ENCODE results near the gene DLG1. TPM values are rescaled to one million over a fixed set of nuclear protein-coding genes. Genes with fewer than 3 reads are reported as not detected.

The DLG1 gene
- total RNA-seq, 4 donors from 2014 or later = 71.4 to 96.7 (median 88.5) TPM

DNA sequence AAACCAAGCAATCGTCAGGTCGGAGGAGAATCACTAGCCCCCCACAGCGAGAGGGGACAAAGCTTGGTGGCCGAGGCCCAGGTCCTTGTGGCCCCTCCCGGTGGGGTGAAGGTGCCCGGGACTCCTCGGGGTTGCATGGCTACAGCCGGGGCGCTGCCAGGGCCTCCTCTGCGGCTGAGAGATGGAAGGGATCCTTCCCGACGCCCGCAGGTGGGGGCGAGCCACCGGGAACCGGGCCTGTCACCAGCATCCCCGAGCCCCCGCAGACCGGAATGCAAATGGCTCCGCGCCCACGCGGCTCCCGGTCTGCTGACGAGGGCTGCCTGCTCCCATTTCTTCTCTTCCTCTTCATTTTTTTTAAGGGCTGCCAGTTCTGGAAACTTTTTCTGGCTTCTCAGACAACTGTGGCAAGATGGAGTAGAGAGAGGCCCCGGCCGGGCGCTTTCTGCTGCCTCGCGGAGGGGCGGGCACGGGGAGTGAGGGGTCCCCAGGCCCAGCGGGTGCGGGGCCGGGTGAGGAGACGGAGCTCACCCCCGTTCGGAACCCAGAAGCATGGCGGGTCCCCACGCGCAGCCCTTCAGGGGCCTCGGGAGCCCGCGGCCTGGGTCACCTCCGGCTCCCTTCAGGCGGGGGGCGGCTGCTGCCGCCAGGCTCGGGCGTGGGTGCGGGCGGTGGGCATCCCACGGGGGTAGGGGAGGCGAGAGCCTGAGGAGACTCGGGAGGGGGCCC, 296.3 kb downstream of the DLG1 start:
- peak overlapping the region; percentile 21 for H3K4me3 ChIP-seq (ENCODE audit: low read depth, poor library complexity, severe bottlenecking)
- whole genome bisulfite sequencing, 2 donors = 15 to 34% methylated on average over 28 to 51 of the region's 55 CpGs
- TF ChIP-seq, protein P1, sequence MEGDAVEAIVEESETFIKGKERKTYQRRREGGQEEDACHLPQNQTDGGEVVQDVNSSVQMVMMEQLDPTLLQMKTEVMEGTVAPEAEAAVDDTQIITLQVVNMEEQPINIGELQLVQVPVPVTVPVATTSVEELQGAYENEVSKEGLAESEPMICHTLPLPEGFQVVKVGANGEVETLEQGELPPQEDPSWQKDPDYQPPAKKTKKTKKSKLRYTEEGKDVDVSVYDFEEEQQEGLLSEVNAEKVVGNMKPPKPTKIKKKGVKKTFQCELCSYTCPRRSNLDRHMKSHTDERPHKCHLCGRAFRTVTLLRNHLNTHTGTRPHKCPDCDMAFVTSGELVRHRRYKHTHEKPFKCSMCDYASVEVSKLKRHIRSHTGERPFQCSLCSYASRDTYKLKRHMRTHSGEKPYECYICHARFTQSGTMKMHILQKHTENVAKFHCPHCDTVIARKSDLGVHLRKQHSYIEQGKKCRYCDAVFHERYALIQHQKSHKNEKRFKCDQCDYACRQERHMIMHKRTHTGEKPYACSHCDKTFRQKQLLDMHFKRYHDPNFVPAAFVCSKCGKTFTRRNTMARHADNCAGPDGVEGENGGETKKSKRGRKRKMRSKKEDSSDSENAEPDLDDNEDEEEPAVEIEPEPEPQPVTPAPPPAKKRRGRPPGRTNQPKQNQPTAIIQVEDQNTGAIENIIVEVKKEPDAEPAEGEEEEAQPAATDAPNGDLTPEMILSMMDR (IDR thresholded peaks at IDR 0.05) = no peak
- no peak for TF ChIP-seq POLR2A (IDR thresholded peaks at IDR 0.05)
- no peak for DNase-seq (ENCODE audit: low spot score in 2 of 2)
- intact Hi-C loops (cut with DNase I; ENCODE audit: low total_unique reads) = loop anchor here (10.0 kb wide), 1 partner anchor 183 kb away; no protein-coding TSS in a partner anchor

DNA sequence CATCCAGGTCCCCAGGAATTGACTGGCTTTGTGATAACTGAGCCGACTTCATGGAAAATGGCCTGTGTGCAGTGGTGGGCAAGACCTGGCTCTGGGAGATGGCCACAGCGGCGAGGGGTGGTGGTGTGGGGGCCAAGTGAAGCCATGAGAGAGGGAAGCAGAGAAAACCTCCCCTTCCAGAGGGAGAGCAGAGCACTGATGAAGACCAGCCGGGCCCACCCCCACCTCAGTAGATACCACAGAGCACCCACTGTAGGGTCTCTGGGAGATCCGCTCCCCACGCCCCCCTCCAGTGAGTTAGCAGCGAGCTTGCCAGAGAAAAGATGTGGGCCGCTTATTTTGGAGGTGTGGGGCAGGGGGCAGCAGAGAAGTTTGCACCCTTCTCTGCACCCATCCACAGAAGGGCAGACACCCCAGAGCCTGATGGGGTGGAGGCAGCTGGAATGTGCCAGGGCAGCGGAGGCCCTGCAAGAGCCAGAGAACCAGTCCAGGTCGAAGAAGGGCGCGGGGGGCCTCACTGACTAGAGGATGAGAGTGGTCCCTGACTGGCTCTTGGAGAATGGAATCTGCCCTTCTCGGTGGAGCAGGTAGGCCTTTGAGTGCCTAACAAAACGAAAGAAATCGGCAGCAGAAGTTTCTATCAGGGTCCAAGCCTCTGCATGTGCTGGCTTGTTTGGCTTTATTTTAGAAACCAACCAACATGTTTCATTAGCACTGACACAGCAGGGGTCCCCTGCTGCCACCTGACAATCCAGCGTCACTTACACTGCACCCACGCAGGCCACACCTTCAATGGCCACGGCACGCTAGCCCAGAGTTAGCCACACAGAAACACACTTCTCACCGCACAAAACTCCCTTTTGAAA, 297.1 kb downstream of the DLG1 start:
- intact Hi-C loops (cut with DNase I; ENCODE audit: low total_unique reads) = loop anchor here (10.0 kb wide), 1 partner anchor 183 kb away; no protein-coding TSS in a partner anchor
- 70 to 86% methylated on average over 19 to 20 of the region's 20 CpGs for WGBS, 2 donors
- DNase-seq (ENCODE audit: low spot score in 2 of 2) = no peak
- TF ChIP-seq, protein P1 (IDR thresholded peaks at IDR 0.05) = no peak
- no peak for TF ChIP-seq POLR2A (IDR thresholded peaks at IDR 0.05)
- H3K4me3 ChIP-seq (ENCODE audit: low read depth, poor library complexity, severe bottlenecking) = no peak overlapping the region

DNA sequence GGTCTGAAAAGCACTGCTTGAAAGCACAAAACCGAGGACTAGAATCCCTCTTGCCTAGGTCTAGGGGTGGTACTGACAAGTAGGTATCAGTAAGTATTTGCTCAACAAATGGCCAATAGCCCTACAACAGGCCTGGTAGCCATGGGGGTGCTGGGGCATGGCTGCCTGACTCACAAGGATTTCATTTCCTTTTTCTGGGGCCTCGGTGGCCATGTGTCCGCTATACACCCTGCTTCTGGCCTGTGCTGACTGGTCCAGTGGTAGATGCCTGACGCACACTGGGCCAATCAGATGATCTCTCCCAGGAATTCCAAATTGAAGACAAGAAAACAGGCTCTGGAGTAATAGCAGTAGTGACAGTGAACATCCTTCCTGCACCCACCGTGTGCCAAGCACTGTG, 298.2 kb downstream of the DLG1 start:
- H3K4me3 ChIP-seq (ENCODE audit: low read depth, poor library complexity, severe bottlenecking) = no peak overlapping the region
- DNase-seq (ENCODE audit: low spot score in 2 of 2) = no peak
- intact Hi-C loops (cut with DNase I; ENCODE audit: low total_unique reads) = loop anchor here (10.0 kb wide), 1 partner anchor 185 kb away; no protein-coding TSS in a partner anchor
- TF ChIP-seq, protein P1 (IDR thresholded peaks at IDR 0.05) = no peak
- TF ChIP-seq POLR2A (IDR thresholded peaks at IDR 0.05) = no peak
- WGBS, 2 donors = 83 to 87% methylated on average over 5 of the region's 5 CpGs

DNA sequence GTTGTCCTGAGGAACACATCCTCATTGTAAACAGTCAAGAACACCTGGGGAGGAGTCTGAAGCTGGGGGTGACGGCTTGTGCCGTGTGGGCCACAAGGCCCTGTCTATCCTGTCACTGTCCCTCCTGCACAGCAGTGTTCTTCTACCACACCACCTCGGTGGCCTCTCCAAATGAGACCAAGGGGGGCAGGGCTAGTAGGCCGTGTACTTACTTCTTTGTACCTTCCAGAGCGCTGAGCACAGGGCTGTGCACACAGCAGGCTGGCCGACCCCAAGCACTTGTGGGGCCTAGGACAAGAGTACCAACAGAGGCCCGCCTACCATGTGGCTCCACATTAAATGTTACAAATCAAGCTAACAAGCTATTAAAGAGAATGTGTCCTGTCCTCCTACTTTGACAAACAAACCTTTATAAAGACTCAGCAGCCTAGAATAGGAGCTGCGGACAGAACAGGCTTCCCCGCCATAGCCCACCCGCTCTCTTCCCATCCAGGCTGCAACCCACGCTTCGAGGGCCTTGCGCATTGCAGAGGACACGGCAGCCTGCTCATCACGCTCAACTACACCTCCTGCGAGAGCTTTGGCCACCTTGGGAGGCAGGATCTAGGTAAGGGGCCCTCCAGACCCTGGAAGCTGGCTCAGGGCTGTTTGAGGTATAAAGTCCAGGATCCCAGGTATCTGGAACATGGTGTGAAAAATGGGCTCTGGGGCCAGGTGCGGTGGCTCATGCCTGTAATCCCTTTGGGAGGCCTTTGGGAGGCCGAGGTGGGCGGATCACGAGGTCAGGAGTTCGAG, 299.2 kb downstream of the DLG1 start:
- TF ChIP-seq, protein P1 (IDR thresholded peaks at IDR 0.05) = no peak
- TF ChIP-seq POLR2A (IDR thresholded peaks at IDR 0.05) = no peak
- no peak for DNase-seq (ENCODE audit: low spot score in 2 of 2)
- intact Hi-C loops (cut with DNase I; ENCODE audit: low total_unique reads) = no loop called here
- WGBS, 2 donors = 93 to 95% methylated on average over 21 of the region's 21 CpGs
- H3K4me3 ChIP-seq (ENCODE audit: low read depth, poor library complexity, severe bottlenecking) = no peak overlapping the region

DNA sequence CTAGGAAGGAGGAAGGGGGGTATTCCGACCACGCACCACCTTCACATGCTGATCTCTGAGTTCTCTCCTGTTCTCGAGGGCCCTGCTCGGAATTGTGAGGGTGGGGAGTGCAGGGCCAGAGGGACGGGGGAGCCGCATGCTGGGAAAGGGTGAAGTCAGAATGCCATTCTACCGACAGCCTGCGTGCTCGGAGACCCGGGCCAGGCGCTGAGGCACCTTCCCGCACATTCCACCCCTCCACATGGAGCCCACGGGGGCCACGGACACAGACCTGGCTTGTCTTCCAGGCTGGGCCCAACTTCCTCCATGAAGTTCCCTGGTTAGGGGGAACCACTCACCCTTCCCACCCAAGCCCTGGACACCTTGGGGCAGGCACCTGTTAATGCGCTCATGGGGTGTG, 301.1 kb downstream of the DLG1 start:
- TF ChIP-seq POLR2A (IDR thresholded peaks at IDR 0.05) = no peak
- TF ChIP-seq, protein P1 (IDR thresholded peaks at IDR 0.05) = no peak
- 83 to 86% methylated on average over 14 to 15 of the region's 15 CpGs for WGBS, 2 donors
- intact Hi-C loops (cut with DNase I; ENCODE audit: low total_unique reads) = no loop called here
- no peak overlapping the region for H3K4me3 ChIP-seq (ENCODE audit: low read depth, poor library complexity, severe bottlenecking)
- DNase-seq (ENCODE audit: low spot score in 2 of 2) = no peak
